ENCODE results near the gene OXSR1. TPM values are rescaled to one million over a fixed set of nuclear protein-coding genes. Genes with fewer than 3 reads are reported as not detected.

The OXSR1 gene
- total and polyA plus RNA-seq, 2 of the 13 experiments (the other 11 are each of a cell fraction or from before 2014, with no cell fraction given) = 27.4 to 32.6 TPM

- 60% methylated on average over 8 of the region's 9 CpGs for WGBS (ENCODE audit: low lambda C conversion rate)
- no peaks in the 10 kb centered on the region for H3K79me2 ChIP-seq (ENCODE audit: insufficient read depth, low read length)
- no peak within 1 kb of the TSS for H3K4me2 ChIP-seq (ENCODE audit: low read depth, low read length)
- BruUV-seq (replicated peaks) = no TSS peak
- FAIRE-seq = no peak
- peaks cover 14% of the 10 kb centered on the region for H3K4me1 ChIP-seq (ENCODE audit: insufficient read depth, low read length)
- H3K36me3 ChIP-seq (replicated peaks in 1 of 2; ENCODE audit: control insufficient read depth in 1 of 2, insufficient read depth in 2 of 2, low read length in 2 of 2) = no peaks in the 10 kb centered on the region
- no peaks in the 10 kb centered on the region for H3K27me3 ChIP-seq (ENCODE audit: control insufficient read depth in 1 of 2, insufficient read depth in 2 of 2, low read length in 2 of 2)
- no peak within 1 kb of the TSS for H3K27ac ChIP-seq (ENCODE audit: extremely low read length, insufficient read depth, low read length)
- no peak for TF ChIP-seq HDAC6 (IDR thresholded peaks at IDR 0.05; ENCODE audit: low read depth, low read length)
- no peak for TF ChIP-seq MLLT10 (CRISPR knock-in tag; IDR thresholded peaks at IDR 0.05)
- no peaks in the 10 kb centered on the region for H3K9me3 ChIP-seq (ENCODE audit: low read length)
- DNase-seq (ENCODE audit: low spot score) = no peak
- CTCF ChIA-PET (ENCODE audit: low intra/inter-chr PET ratio, low total read pairs) = no interaction called here
- H3K4me3 ChIP-seq (replicated peaks in 1 of 3; ENCODE audit: insufficient read depth in 1 of 3, low read depth in 2 of 3, low read length in 3 of 3) = no peak within 1 kb of the TSS
- intact Hi-C loops (cut with micrococcal nuclease; ENCODE audit: unreplicated experiment) (no loop called here), in situ Hi-C loops (cut with HindIII; ENCODE audit: extremely low pct_ligation_motif_present, low pct_unique_long_range_greater_than_20kb) (no loop called here)
- H4K20me1 ChIP-seq (ENCODE audit: insufficient read depth, low read length) = no peaks in the 10 kb centered on the region
- peak; percentile 17; the same call in 1 of the 3 replicates for ATAC-seq
- H2AFZ ChIP-seq (ENCODE audit: low read length) = no peak within 1 kb of the TSS
- POLR2A ChIA-PET = no interaction called here
- H3K9ac ChIP-seq (ENCODE audit: insufficient read depth, low read depth, low read length) = no peak within 1 kb of the TSS
Measured at GRCh38 chr3:38265604-38266307, 100.4 kb downstream of the OXSR1 start, which contains the start of gene SLC22A13. SLC22A13 (plus strand) TSS chr3:38265812; CDS start chr3:38265861, 49 bp downstream.

GRCh38 chr3:38266810-38267209 is 101.5 kb downstream of the OXSR1 start:
- no peaks in the 10 kb centered on the region for H4K20me1 ChIP-seq (ENCODE audit: insufficient read depth, low read length)

More at GRCh38 chr3:38266810-38267209, 101.5 kb downstream of the OXSR1 start:
- H3K27me3 ChIP-seq (ENCODE audit: control insufficient read depth in 1 of 2, insufficient read depth in 2 of 2, low read length in 2 of 2) = no peaks in the 10 kb centered on the region
- no peak overlapping the region for H3K27ac ChIP-seq (ENCODE audit: extremely low read length, insufficient read depth, low read length)
- CTCF ChIA-PET (ENCODE audit: low intra/inter-chr PET ratio, low total read pairs) = no interaction called here
- 0% methylated on average over 1 of the region's 1 CpG for WGBS (ENCODE audit: low lambda C conversion rate)
- no peak for ATAC-seq
- no peaks in the 10 kb centered on the region for H3K79me2 ChIP-seq (ENCODE audit: insufficient read depth, low read length)
- BruUV-seq (replicated peaks) = no TSS peak
- in situ Hi-C loops (cut with HindIII; ENCODE audit: extremely low pct_ligation_motif_present, low pct_unique_long_range_greater_than_20kb) (no loop called here), intact Hi-C loops (cut with micrococcal nuclease; ENCODE audit: unreplicated experiment) (no loop called here)
- no peaks in the 10 kb centered on the region for H3K36me3 ChIP-seq (replicated peaks in 1 of 2; ENCODE audit: control insufficient read depth in 1 of 2, insufficient read depth in 2 of 2, low read length in 2 of 2)
- H3K4me2 ChIP-seq (ENCODE audit: low read depth, low read length) = no peak overlapping the region
- H3K9ac ChIP-seq (ENCODE audit: insufficient read depth, low read depth, low read length) = no peak overlapping the region
- H3K4me1 ChIP-seq (ENCODE audit: insufficient read depth, low read length) = peaks cover 14% of the 10 kb centered on the region
- no peak overlapping the region for H2AFZ ChIP-seq (ENCODE audit: low read length)
- H3K9me3 ChIP-seq (ENCODE audit: low read length) = no peaks in the 10 kb centered on the region
- POLR2A ChIA-PET = no interaction called here
- DNase-seq (ENCODE audit: low spot score) = no peak
- no peak overlapping the region for H3K4me3 ChIP-seq (replicated peaks in 1 of 3; ENCODE audit: insufficient read depth in 1 of 3, low read depth in 2 of 3, low read length in 3 of 3)
- no peak for FAIRE-seq
- TF ChIP-seq ZNF354B (CRISPR knock-in tag; IDR thresholded peaks at IDR 0.05) (no peak), TRIM22 (IDR thresholded peaks at IDR 0.05) (no peak), ZNF296 (CRISPR knock-in tag; conservative IDR thresholded peaks at IDR 0.05) (no peak), ZBTB37 (CRISPR knock-in tag; IDR thresholded peaks at IDR 0.05) (no peak), NFATC3 (CRISPR knock-in tag; IDR thresholded peaks at IDR 0.05) (no peak), NFYB (CRISPR knock-in tag; IDR thresholded peaks at IDR 0.05) (no peak), ATF7 (IDR thresholded peaks at IDR 0.05) (no peak), ATF7 (CRISPR knock-in tag; IDR thresholded peaks at IDR 0.05) (no peak), CCDC6 (CRISPR knock-in tag; IDR thresholded peaks at IDR 0.05) (no peak), DR1 (CRISPR knock-in tag; IDR thresholded peaks at IDR 0.05) (no peak), NFKB2 (CRISPR knock-in tag; IDR thresholded peaks at IDR 0.05; ENCODE audit: borderline replicate concordance) (no peak)
